Activated CD8-positive, alpha-beta memory T cell treated with anti-CD3 and anti-CD28 coated beads for 36 hours (primary cell): ENCODE measurements around the gene SLC23A1. TPM values are rescaled to one million over a fixed set of nuclear protein-coding genes. Genes with fewer than 3 reads are reported as not detected.
"Not testable (repeated sequence)": the region's sequence is repeated elsewhere in the genome, so short reads cannot be mapped to it uniquely, and the experiment has no call there.

Experiments
- CTCF ChIA-PET: fragments of 350-600 bp; sonication (Branson Sonifier 250); formaldehyde crosslinking; loops from one replicate; lab custom pipeline; 2021; ENCODE audit warnings: antibody characterized with exemption; lab: Charles Lee
- POLR2A ChIA-PET: fragments of 350-600 bp; sonication (Branson Sonifier 250); formaldehyde crosslinking; loops from one replicate; lab custom pipeline; 2021; ENCODE audit warnings: antibody characterized with exemption; lab: Charles Lee
- total RNA-seq, 2 experiments: library from RNA; stranded (reverse); gene quantifications; one replicate each; pipeline ENCODE4 v1.2.3, GENCODE V29; 2021

SLC23A1 gene
- total RNA-seq, 2 experiments from 2014 or later = 0.40 to 0.65 TPM

DNA sequence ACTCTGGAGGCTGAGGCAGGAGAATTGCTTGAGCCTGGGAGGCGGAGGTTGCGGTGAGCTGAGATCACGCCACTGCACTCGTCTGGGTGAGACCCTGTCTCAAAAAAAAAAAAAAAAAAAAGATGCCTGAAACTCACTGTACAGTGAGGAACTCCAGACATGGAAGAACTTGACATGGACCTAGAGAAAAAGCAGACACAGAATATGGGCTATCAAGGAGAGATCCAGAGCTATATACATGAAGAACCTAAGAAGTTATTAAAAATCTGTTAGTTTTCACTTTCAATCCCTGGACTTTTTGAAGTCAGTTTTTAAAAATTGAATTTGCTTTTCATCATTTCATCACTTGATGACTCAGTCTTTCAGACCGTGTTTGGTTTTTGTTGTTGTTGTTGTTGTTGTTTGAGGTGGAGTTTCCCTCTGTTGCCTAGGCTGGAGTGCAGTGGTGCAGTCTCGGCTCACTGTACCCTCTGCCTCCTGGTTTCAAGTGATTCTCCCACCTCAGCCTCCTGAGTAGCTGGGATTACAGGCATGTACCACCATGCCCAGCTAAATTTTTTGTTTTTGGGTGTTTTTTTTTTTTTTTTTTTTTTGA, 21.2 kb downstream of the SLC23A1 start:
- CTCF ChIA-PET = interaction anchor here (0.7 kb wide), 1 partner anchor 607 kb away, joined by 5 read pairs; no protein-coding TSS in a partner anchor

GRCh38 chr5:139360384-139360783, 22.7 kb downstream of the SLC23A1 start:
- ChIA-PET POLR2A (interaction anchor here (0.7 kb wide), 1 partner anchor 9 kb away, joined by 3 read pairs; no protein-coding TSS in a partner anchor), CTCF (no interaction called here)

More for the DNA sequence above, 21.2 kb downstream of the SLC23A1 start:
- POLR2A ChIA-PET = interaction anchor here (0.6 to 1.3 kb wide), 3 partner anchors 20 to 100 kb away, joined by 4 to 7 read pairs (median 4); partner anchors contain the start of gene PAIP2

- POLR2A ChIA-PET = no interaction called here
- CTCF ChIA-PET = interaction anchor here (0.7 kb wide), 1 partner anchor 22 kb away, joined by 3 read pairs; no protein-coding TSS in a partner anchor
These were observed 25.0 kb downstream of the SLC23A1 start for GRCh38 chr5:139358064-139358463.

DNA sequence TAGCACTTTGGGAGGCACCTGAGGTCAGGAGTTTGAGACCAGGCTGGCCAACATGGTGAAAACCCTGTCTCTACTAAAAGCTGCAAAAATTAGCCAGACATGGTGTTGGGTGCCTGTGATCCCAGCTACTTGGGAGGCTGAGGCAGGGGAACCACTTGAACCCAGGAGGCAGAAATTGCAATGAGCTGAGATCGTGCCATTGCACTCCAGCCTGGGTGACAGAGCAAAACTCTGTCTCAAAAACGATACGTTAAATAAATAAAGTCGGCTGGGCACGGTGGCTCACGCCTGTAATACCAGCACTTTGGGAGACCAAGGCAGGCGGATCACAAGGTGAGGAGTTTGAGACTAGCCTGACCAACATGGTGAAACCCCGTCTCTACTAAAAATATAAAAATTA, 27.2 kb downstream of the SLC23A1 start:
- POLR2A ChIA-PET, CTCF ChIA-PET: not testable (repeated sequence)

GRCh38 chr5:139354186-139354585, 28.9 kb downstream of the SLC23A1 start:
- ChIA-PET CTCF (no interaction called here), POLR2A (no interaction called here)

GRCh38 chr5:139347863-139348262, 35.2 kb downstream of the SLC23A1 start:
- POLR2A ChIA-PET = not testable (repeated sequence)
- CTCF ChIA-PET = interaction anchor here (0.6 to 1.0 kb wide), 2 partner anchors 9 to 54 kb away, joined by 3 read pairs; no protein-coding TSS in a partner anchor

DNA sequence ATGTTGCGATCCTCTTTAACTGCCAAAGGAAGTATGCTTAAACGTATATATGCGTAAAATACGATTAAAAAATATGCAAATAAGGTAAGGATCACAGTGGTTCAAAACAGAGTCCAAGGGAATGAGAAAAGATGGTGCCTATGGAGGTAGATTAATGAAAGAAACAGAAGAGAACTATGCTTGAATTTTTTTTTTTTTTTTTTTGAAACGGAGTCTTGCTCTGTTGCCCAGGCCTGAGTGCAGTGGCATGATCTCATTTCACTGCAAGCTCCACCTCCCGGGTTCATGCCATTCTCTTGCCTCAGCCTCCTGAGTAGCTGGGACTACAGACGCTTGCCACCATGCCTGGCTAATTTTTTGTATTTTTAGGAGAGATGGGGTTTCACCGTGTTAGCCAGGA, 37.7 kb downstream of the SLC23A1 start:
- POLR2A ChIA-PET = not testable (repeated sequence)
- CTCF ChIA-PET = interaction anchor here (1.2 kb wide), 1 partner anchor 47 kb away, joined by 3 read pairs; no protein-coding TSS in a partner anchor

GRCh38 chr5:139344177-139344576, 38.9 kb downstream of the SLC23A1 start:
- POLR2A ChIA-PET = no interaction called here
- CTCF ChIA-PET = no interaction called here

DNA sequence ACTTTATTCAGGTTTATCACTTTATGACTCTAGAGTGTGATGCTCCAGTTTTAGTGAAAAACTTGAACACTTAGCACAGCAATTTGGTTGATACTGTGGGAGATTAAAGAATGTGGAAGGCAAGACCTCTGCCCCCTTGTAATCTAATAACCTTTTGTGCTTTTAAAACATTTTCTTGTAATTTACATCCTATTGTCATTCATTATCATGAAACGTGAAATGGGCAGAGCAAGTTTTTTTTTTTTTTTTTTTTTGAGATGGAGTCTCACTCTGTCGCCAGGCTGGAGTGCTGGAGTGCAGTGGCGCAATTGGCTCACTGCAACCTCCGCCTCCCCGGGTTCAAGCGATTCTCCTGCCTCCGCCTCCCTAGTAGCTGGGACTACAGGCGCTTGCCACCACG, 39.6 kb downstream of the SLC23A1 start:
- ChIA-PET POLR2A (no interaction called here), CTCF (no interaction called here)

DNA sequence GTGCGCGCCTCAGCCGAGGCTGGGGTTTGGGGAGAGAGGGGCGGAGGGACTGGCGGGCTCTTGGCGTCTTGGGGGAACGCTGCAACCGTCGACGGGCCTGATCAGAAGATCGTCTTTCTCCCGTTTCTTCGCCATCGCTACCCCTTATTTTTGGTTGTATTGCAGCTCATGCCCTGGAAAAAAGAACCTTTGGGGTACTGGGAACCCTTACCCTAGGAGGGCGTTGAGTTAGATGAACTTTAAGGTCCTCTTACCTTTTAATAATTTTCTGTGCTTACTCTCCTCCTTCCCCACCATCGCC, 40.7 kb downstream of the SLC23A1 start:
- ChIA-PET CTCF (interaction anchor here (0.6 to 3.2 kb wide), 9 partner anchors 9 to 769 kb away, joined by 3 to 13 read pairs (median 3); partner anchors contain the start of genes MATR3 and MZB1), POLR2A (interaction anchor here (0.5 to 1.6 kb wide), 28 partner anchors 8 to 1031 kb away, joined by 3 to 18 read pairs (median 4); partner anchors contain the start of genes ETF1, MATR3 and MZB1)

- ChIA-PET CTCF (interaction anchor here (0.6 to 3.2 kb wide), 14 partner anchors 9 to 768 kb away, joined by 3 to 13 read pairs (median 3); partner anchors contain the start of genes MATR3, MZB1 and SIL1), POLR2A (interaction anchor here (0.5 to 1.6 kb wide), 32 partner anchors 9 to 1031 kb away, joined by 3 to 18 read pairs (median 4); partner anchors contain the start of genes ETF1, MATR3 and MZB1)
These were observed 41.2 kb downstream of the SLC23A1 start, which contains the start of gene PAIP2 for GRCh38 chr5:139341689-139342422. Gene PAIP2, plus strand, starts transcription at chr5:139341854. Its CDS starts 21,931 bp downstream, at chr5:139363785.

DNA sequence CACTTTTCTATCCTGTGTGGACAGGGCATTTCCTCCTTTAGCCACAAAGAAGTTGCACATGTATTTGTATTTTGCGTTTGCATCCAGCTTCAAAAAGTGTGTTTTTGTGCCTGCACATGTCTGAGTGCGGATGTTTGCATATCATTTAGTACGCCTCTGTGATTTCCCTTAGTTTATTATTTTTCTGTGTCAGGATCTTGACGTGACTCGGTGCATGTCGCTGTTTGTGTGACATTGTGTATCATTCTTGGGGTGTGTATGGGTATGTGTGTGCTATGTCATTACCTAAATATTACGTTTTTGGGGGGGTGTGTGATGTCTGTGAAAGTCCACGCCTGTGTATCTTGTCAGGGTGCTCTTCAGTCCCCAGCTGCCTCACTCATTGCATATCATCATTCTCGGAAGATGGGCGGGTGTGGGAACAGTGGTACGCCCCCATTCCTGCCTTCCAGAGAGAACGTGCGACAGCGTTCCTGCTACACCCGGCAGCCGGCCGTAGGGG, 41.9 kb downstream of the SLC23A1 start:
- POLR2A ChIA-PET = interaction anchor here (1.1 to 1.6 kb wide), 12 partner anchors 9 to 65 kb away, joined by 3 to 18 read pairs (median 4); partner anchors contain the start of gene MATR3

DNA sequence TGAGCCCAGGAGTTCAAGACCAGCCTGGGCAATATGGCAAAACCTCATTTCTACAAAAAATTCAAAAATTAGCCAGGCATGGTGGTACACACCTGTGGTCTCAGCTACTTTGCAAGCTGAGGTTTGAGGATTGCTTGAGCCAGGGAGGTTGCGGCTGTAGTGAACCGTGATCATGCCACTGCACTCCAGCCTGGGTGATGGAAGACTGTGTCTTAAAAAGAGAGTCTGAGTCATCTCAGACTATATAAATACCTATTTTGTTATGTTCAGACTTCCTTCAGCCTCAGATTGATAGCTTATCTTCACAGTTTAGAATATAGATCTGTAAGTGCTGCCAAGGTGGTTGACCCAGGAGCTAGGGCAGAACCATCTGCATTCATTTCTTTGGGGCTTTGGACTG, 43.0 kb downstream of the SLC23A1 start:
- ChIA-PET POLR2A (interaction anchor here (1.3 kb wide), 1 partner anchor 46 kb away, joined by 3 read pairs; the partner anchor contains the start of gene MATR3), CTCF (interaction anchor here (3.2 kb wide), 1 partner anchor 46 kb away, joined by 13 read pairs; the partner anchor contains the start of gene MATR3)

More for the DNA sequence above, 41.9 kb downstream of the SLC23A1 start:
- CTCF ChIA-PET = interaction anchor here (0.7 to 3.2 kb wide), 12 partner anchors 9 to 68 kb away, joined by 3 to 13 read pairs (median 3); partner anchors contain the start of genes MATR3 and MZB1

GRCh38 chr5:139335811-139336210, 47.3 kb downstream of the SLC23A1 start:
- POLR2A ChIA-PET = interaction anchor here (0.7 to 1.4 kb wide), 3 partner anchors 55 to 1148 kb away, joined by 5 to 7 read pairs (median 6); no protein-coding TSS in a partner anchor
- CTCF ChIA-PET = interaction anchor here (0.8 kb wide), 1 partner anchor 56 kb away, joined by 3 read pairs; no protein-coding TSS in a partner anchor

Other genes with a start within 250 kb of the SLC23A1 start
- 10 to 100 TPM; 26.3 to 27.2 TPM for gene SIL1, start 184.9 kb downstream of the SLC23A1 start, total RNA-seq
- 100 to 1,000 TPM; 170 to 210 TPM for gene MATR3, start 89.6 kb downstream of the SLC23A1 start, total RNA-seq
- gene PAIP2, start 41.4 kb downstream of the SLC23A1 start, total RNA-seq = 10 to 100 TPM; 83.6 to 84.1 TPM
- 10 to 100 TPM; 16.0 to 20.2 TPM for gene MZB1, start 6.6 kb upstream of the SLC23A1 start, total RNA-seq
- 1 to 10 TPM; 8.2 to 8.9 TPM for gene PROB1, start 11.8 kb upstream of the SLC23A1 start, total RNA-seq
- 1 to 10 TPM; 2.4 to 2.9 TPM for gene SPATA24, start 20.8 kb upstream of the SLC23A1 start, total RNA-seq
- gene DNAJC18, start 56.2 kb upstream of the SLC23A1 start, total RNA-seq = 10 to 100 TPM; 26.3 to 26.7 TPM
- 1 to 10 TPM in 1 of 2 experiments, under 1 TPM in 1; 0.55 to 1.2 TPM for gene ECSCR, start 79.4 kb upstream of the SLC23A1 start, total RNA-seq
- gene SMIM33, start 87.7 kb upstream of the SLC23A1 start, total RNA-seq = under 1 TPM; 0.08 to 0.10 TPM
- 100 to 1,000 TPM; 107 to 114 TPM for gene STING1, start 99.5 kb upstream of the SLC23A1 start, total RNA-seq
- 100 to 1,000 TPM; 264 to 283 TPM for gene UBE2D2, start 178.0 kb upstream of the SLC23A1 start, total RNA-seq